ENCODE measurements around the gene ZFYVE26. TPM values are rescaled to one million over a fixed set of nuclear protein-coding genes. Genes with fewer than 3 reads are reported as not detected.

ZFYVE26 gene
- total RNA-seq, 6 donors from 2014 or later, result 27.7 to 153 (median 44.5) TPM

DNA sequence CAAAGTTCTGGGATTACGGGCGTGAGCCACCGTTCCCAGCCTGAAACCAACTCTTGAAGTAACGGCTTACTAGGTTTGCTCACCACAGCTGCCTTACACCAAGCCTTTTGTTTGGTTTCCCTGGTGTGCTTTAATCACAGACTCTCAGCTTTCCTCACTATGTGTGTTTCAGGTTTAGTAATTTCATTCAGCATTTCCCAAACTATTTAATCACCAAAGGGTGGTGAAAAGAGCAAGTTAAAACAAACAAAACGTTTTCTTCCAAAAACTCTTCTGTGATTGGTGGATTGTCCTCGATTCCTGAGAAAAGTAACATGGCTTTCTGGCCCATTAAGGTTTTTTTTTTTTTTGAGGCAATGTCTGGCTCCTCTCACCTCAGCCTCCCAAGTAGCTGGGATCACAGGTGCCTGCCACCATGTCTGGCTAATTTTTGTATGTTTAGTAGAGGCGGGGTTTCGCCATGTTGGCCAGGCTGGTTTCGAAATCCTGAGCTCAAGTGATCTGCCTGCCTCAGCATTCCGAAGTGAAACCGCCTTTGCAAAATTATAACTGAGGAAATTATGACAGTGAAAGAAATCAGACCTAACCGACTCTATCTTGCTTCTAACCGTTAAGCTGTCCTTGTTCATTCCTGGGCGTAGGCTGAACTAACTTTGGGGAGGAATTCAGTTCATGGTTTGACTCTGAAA, 1.5 kb upstream of the ZFYVE26 start:
- WGBS, 2 donors, result 73 to 86% methylated on average over 14 of the region's 14 CpGs
- no peak for TF ChIP-seq POLR2A (IDR thresholded peaks at IDR 0.05)
- no peak for TF ChIP-seq EP300 (IDR thresholded peaks at IDR 0.05)
- TF ChIP-seq, protein P1, sequence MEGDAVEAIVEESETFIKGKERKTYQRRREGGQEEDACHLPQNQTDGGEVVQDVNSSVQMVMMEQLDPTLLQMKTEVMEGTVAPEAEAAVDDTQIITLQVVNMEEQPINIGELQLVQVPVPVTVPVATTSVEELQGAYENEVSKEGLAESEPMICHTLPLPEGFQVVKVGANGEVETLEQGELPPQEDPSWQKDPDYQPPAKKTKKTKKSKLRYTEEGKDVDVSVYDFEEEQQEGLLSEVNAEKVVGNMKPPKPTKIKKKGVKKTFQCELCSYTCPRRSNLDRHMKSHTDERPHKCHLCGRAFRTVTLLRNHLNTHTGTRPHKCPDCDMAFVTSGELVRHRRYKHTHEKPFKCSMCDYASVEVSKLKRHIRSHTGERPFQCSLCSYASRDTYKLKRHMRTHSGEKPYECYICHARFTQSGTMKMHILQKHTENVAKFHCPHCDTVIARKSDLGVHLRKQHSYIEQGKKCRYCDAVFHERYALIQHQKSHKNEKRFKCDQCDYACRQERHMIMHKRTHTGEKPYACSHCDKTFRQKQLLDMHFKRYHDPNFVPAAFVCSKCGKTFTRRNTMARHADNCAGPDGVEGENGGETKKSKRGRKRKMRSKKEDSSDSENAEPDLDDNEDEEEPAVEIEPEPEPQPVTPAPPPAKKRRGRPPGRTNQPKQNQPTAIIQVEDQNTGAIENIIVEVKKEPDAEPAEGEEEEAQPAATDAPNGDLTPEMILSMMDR (IDR thresholded peaks at IDR 0.05), result no peak
- no peak for TF ChIP-seq POLR2AphosphoS5 (IDR thresholded peaks at IDR 0.05)
- H3K4me3 ChIP-seq, result no peak overlapping the region
- H3K4me1 ChIP-seq, result peaks cover 27 to 52% (median 32%) of the 10 kb centered on the region in 4 donors
- no peaks in the 10 kb centered on the region for H3K27me3 ChIP-seq
- peak overlapping the region in 1 of 4 donors; percentile 88 for H3K27ac ChIP-seq
- no peaks in the 10 kb centered on the region for H3K9me3 ChIP-seq
- H3K36me3 ChIP-seq, result peaks cover 0 to 14% (median 4%) of the 10 kb centered on the region in 4 donors
- ATAC-seq (ENCODE audit: low FRiP score in 2 of 2) (no peak), DNase-seq (peak in 1 of 2 donors; percentile 41)

DNA sequence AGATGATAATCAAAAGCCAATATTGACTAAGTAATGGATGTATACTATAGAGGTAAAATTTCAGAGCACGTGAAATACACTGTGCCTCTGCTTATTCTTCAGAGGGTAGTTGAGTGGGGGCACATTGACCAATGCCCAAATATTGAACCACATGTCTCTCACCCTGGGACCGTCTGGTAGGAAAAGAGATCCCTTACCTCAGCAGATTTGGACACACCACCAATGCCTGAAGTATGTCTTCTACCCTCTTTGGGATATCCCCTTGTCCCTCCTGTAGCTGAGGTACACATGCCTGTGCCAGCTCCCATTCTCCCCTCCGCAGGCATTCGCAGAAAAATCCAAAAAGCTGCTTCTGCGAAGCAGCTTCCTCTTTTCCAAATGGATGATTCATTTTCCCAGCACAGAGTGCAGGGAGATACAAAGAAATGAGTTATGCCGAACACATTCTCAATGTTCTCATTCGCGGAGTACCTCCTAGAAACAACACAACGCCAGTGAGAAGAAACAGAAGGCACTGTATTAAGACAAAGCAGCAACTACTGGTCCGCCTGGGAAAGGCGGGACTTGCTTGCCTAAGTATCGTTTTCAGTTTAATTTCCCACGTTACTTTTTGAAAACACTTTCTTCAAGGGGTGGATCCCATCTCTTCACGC, 691 bp downstream of the ZFYVE26 start:
- Histone ChIP-seq H3K27ac (peak overlapping the region; percentile 83 to 88 (median 86)), H3K9me3 (no peaks in the 10 kb centered on the region), H3K4me1 (peaks cover 27 to 55% (median 29%) of the 10 kb centered on the region in 4 donors), H3K27me3 (no peaks in the 10 kb centered on the region), H3K4me3 (peak overlapping the region; percentile 65 to 94 (median 76)), H3K36me3 (peaks cover 0 to 32% (median 4%) of the 10 kb centered on the region in 4 donors)
- 8% methylated on average over 14 of the region's 14 CpGs for WGBS, 2 donors
- no peak for DNase-seq
- ATAC-seq (ENCODE audit: low FRiP score in 2 of 2), result peak in 1 of 2 donors; percentile 10
- no peak for TF ChIP-seq EP300 (IDR thresholded peaks at IDR 0.05)
- TF ChIP-seq POLR2AphosphoS5 (IDR thresholded peaks at IDR 0.05), result no peak
- TF ChIP-seq, protein P1 (IDR thresholded peaks at IDR 0.05), result no peak
- no peak for TF ChIP-seq POLR2A (IDR thresholded peaks at IDR 0.05)

DNA sequence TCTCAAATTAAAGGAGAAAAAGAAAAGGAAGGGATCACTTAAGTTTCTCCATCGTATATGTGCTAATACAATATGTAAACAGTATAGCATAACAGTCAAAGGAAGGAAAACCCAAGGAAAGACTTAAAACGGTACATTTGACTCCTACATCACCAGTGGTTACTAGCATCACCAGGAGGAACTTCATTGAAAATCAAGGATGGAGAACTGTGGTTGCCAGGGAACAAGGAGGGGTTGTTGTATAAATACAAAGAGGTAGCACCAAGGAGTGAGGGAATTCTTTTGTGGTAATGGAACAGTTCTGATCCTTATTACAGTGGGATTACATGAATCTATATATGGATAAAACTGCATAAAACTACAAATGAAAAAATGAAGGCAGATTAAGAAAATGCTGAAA, 1.6 kb downstream of the ZFYVE26 start:
- Histone ChIP-seq H3K4me1 (peaks cover 21 to 49% (median 23%) of the 10 kb centered on the region in 4 donors), H3K4me3 (peak overlapping the region in 1 of 4 donors; percentile 71)
- WGBS, 2 donors, result 60 to 64% methylated on average over 2 of the region's 2 CpGs

DNA sequence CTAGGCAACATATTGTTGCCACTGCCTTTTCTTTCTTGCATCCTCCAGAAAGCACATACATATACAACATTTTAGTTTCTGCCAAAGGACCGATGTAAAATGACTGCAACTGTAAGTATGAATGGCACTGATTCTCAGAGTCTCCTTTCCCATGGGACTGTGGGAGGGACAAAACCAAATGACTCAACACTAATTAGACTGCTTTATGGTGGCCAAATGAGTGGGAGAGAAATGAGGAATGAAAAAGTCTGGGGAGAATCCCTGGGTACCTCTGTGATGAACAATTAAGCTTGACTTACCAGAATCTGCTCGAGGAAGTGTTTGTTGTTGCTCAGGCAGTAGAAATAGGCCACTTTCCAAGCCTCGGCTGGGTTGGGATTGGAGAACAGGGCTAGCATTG, 10.1 kb downstream of the ZFYVE26 start:
- H3K9me3 ChIP-seq, result no peaks in the 10 kb centered on the region
- H3K36me3 ChIP-seq, result peaks cover 44 to 98% (median 74%) of the 10 kb centered on the region in 4 donors
- ATAC-seq (ENCODE audit: low FRiP score in 2 of 2), result no peak
- no peak overlapping the region for H3K27ac ChIP-seq
- H3K27me3 ChIP-seq, result no peaks in the 10 kb centered on the region
- no peaks in the 10 kb centered on the region for H3K4me1 ChIP-seq
- DNase-seq, result no peak
- TF ChIP-seq POLR2AphosphoS5 (IDR thresholded peaks at IDR 0.05) (no peak), EP300 (IDR thresholded peaks at IDR 0.05) (no peak), POLR2A (IDR thresholded peaks at IDR 0.05) (no peak)
- TF ChIP-seq, protein P1 (IDR thresholded peaks at IDR 0.05), result no peak
- H3K4me3 ChIP-seq, result no peak overlapping the region
- WGBS, 2 donors, result 81 to 88% methylated on average over 3 of the region's 3 CpGs

More for the DNA sequence above, 1.6 kb downstream of the ZFYVE26 start:
- H3K9me3 ChIP-seq, result no peaks in the 10 kb centered on the region
- H3K27me3 ChIP-seq, result no peaks in the 10 kb centered on the region
- peaks cover 0 to 40% (median 6%) of the 10 kb centered on the region in 4 donors for H3K36me3 ChIP-seq
- H3K27ac ChIP-seq, result no peak overlapping the region
- DNase-seq (no peak), ATAC-seq (ENCODE audit: low FRiP score in 2 of 2) (no peak)
- TF ChIP-seq, protein P1 (IDR thresholded peaks at IDR 0.05), result no peak
- TF ChIP-seq POLR2AphosphoS5 (IDR thresholded peaks at IDR 0.05), result no peak
- TF ChIP-seq POLR2A (IDR thresholded peaks at IDR 0.05), result no peak
- TF ChIP-seq EP300 (IDR thresholded peaks at IDR 0.05), result no peak

All from upper lobe of left lung (tissue), 6 donors.